NK-92 (cell line): ENCODE results near the gene PHF24.
"Not testable (repeated sequence)": the region's sequence is repeated elsewhere in the genome, so short reads cannot be mapped to it uniquely, and the experiment has no call there.

Source experiments
- DNase-seq: peaks from one replicate; lab custom pipeline; 2025; ENCODE audit not compliant: unreplicated experiment; lab: John Stamatoyannopoulos, UW

PHF24 gene

GRCh38 chr9:34957492-34958410 lies at the start of gene PHF24:
TSS of gene PHF24 (plus strand) at chr9:34958285. CDS start at chr9:34971299, 13,014 bp downstream.
- no peak for DNase-seq

- DNase-seq = no peak
These were observed 31.0 kb upstream of the PHF24 start for GRCh38 chr9:34927061-34927460.

- DNase-seq = no peak
These were observed 29.2 kb upstream of the PHF24 start for GRCh38 chr9:34928921-34929320.

- DNase-seq = no peak
These were observed 28.5 kb upstream of the PHF24 start for GRCh38 chr9:34929506-34930102.

GRCh38 chr9:34939989-34940388 lies 18.1 kb upstream of the PHF24 start:
- not testable (repeated sequence) for DNase-seq

- DNase-seq = no peak
These were observed 9.6 kb upstream of the PHF24 start for GRCh38 chr9:34948451-34948850.

GRCh38 chr9:34954225-34954624 lies 3.9 kb upstream of the PHF24 start:
- DNase-seq = no peak

- DNase-seq = not testable (repeated sequence)
These were observed 2.0 kb upstream of the PHF24 start for GRCh38 chr9:34956066-34956465.

- DNase-seq = no peak
These were observed 1.4 kb upstream of the PHF24 start for GRCh38 chr9:34956648-34957047.

- DNase-seq = no peak
These were observed 412 bp downstream of the PHF24 start for GRCh38 chr9:34958411-34958982.

- DNase-seq = no peak
These were observed 1.4 kb downstream of the PHF24 start for GRCh38 chr9:34959461-34959860.

GRCh38 chr9:34961574-34962490 lies 3.7 kb downstream of the PHF24 start:
- no peak for DNase-seq

- no peak for DNase-seq
These were observed 4.5 kb downstream of the PHF24 start for GRCh38 chr9:34962546-34962945.

- DNase-seq = no peak
These were observed 5.5 kb downstream of the PHF24 start for GRCh38 chr9:34963552-34963951.

GRCh38 chr9:34964458-34964857 lies 6.4 kb downstream of the PHF24 start:
- DNase-seq = no peak

GRCh38 chr9:34971146-34971811 lies 13.2 kb downstream of the PHF24 start:
- no peak for DNase-seq

- DNase-seq = no peak
These were observed 16.6 kb downstream of the PHF24 start for GRCh38 chr9:34974664-34975063.

- DNase-seq = no peak
These were observed 18.4 kb downstream of the PHF24 start for GRCh38 chr9:34976441-34976840.

- no peak for DNase-seq
These were observed 18.9 kb downstream of the PHF24 start for GRCh38 chr9:34976992-34977391.

- DNase-seq = no peak
These were observed 22.2 kb downstream of the PHF24 start for GRCh38 chr9:34980181-34980761.
